ENCODE results near the gene ARID1B.

DNA sequence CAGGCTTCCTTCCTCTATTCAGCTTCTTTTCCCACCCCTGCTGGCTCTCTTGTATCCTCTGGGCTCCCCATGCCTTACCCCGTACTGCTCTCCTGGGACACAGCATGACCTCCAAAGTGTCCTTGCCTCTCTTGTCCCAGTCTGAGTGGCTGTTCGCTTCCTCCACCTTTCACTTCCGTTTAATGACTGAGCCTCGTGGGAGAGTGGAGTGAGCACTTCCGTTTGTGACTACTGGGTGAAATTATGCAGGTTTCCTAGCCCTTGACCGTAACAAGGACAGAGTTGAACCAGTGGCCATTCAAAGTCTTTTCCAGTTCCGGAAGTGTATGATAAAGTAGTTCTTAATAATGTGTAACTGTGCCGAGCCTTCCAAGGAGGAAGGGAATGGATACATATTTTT lies 109.2 kb downstream of the ARID1B start:
- TF ChIP-seq, protein P1, sequence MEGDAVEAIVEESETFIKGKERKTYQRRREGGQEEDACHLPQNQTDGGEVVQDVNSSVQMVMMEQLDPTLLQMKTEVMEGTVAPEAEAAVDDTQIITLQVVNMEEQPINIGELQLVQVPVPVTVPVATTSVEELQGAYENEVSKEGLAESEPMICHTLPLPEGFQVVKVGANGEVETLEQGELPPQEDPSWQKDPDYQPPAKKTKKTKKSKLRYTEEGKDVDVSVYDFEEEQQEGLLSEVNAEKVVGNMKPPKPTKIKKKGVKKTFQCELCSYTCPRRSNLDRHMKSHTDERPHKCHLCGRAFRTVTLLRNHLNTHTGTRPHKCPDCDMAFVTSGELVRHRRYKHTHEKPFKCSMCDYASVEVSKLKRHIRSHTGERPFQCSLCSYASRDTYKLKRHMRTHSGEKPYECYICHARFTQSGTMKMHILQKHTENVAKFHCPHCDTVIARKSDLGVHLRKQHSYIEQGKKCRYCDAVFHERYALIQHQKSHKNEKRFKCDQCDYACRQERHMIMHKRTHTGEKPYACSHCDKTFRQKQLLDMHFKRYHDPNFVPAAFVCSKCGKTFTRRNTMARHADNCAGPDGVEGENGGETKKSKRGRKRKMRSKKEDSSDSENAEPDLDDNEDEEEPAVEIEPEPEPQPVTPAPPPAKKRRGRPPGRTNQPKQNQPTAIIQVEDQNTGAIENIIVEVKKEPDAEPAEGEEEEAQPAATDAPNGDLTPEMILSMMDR (conservative IDR thresholded peaks at IDR 0.05; ENCODE audit: low read depth, low read length), result no peak
- no peak for TF ChIP-seq EZH2 (IDR thresholded peaks at IDR 0.05; ENCODE audit: low read length, unreplicated experiment)
